Activated naive CD8-positive, alpha-beta T cell treated with anti-CD3 and anti-CD28 coated beads, Interleukin-2, amount 50 U/mL, for 16 hours (primary cell): Measurements from ENCODE around the gene KCNAB2.

Experiments
- DNase-seq: peaks from one replicate; pipeline ENCODE4 v3.0.0-alpha.2; 2020; ENCODE audit warnings: low read depth, low spot score

The KCNAB2 gene

GRCh38 chr1:6045561-6045960 lies at the start of gene KCNAB2:
KCNAB2 (plus strand) TSS chr1:6045888; CDS start chr1:6051537, 5,649 bp downstream.
- DNase-seq: no peak

DNA sequence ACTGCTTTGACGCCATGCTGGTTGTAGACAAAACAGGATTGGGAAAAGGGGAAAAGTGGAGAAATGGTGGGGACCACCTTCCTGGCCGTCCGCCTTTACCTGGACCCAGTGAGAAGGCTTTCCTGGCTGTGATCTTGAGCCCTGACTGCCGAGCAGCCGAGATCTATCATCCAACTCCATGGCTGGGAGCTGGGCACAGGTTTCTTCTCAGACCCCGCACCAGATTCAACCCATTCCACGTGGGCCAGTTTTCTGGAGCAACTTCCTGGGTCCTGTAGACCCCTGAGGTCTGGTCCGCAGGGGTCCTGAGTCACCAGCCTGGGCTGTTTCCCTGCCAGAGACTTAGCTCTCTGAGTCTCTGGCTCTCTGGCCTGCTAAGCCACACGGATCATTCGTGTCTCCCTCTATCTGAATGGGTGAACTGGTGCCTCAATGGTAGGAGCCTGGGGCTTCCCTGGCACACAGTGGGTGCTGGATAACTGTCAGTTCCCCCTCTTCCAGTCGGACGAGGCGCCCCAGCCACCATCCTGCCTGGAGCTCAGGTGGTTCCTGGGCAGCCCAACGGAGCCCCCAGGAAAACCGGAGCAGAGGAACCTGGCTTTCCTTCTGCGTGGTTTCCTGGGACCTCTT lies 48.9 kb upstream of the KCNAB2 start:
- no peak for DNase-seq

GRCh38 chr1:5997316-5997715 lies 48.4 kb upstream of the KCNAB2 start:
- no peak for DNase-seq

- no peak for DNase-seq
Observed at GRCh38 chr1:5998051-5998905, 47.4 kb upstream of the KCNAB2 start.

DNA sequence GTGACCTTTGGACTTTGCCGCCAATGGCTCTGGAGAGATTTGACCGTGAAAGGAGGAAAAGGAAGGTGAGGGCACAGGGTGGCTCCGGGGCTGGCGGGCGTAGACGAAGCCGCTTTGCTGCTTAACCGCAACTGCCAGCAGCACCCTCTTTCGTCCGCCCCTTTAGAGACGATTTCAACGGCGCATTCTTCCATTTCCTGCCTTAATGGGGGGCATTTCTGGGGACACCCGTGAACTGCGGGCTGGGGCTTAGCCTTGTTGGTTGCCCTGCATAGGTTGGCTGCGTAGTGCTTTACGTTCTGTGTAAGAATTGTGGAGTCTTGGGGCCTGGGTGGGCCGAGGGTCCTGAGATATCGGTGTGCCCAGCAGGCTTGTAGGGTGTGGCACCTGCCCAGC lies 46.8 kb upstream of the KCNAB2 start:
- no peak for DNase-seq

DNA sequence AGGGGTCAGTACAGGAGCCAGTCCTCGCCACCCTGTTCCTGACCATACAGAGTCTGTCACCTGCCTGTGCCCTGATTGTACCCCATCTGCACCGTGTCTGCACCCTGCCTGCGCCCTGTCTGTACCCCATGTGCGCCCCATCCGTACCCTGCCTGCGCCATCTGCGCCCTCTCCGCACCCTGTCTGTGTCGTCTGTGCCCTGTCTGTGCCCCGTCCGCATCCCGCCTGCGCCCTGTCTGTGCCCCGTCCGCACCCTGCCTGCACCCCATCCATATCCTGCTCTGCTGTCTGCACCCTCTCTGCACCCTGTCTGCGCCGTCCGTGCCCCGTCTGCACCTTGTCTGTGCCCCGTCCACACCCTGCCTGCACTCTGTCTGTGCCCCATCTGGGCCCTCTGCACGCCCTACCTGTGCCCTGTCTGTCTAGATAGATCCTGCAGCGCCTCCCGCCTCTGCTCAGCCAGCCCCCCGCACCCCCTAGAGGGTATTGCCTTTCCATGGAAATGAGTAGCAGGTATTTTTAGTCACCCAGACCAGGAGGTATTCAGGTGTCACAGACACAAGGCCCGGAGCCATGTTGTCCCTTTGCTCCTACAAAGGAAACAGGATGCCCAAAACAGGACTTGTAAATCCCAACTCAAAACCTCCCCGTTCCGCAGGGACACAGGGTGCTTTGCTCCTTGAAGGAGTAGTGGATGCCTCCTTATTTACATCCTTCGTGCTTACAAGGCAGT lies 45.8 kb upstream of the KCNAB2 start:
- no peak for DNase-seq

GRCh38 chr1:6000444-6001288 lies 45.0 kb upstream of the KCNAB2 start:
- DNase-seq: no peak

- DNase-seq: no peak
Observed at GRCh38 chr1:6001992-6002576, 43.6 kb upstream of the KCNAB2 start.

GRCh38 chr1:6002714-6003501 lies 42.8 kb upstream of the KCNAB2 start:
- no peak for DNase-seq

- DNase-seq: no peak
Observed at GRCh38 chr1:6003568-6004411, 41.9 kb upstream of the KCNAB2 start.

DNA sequence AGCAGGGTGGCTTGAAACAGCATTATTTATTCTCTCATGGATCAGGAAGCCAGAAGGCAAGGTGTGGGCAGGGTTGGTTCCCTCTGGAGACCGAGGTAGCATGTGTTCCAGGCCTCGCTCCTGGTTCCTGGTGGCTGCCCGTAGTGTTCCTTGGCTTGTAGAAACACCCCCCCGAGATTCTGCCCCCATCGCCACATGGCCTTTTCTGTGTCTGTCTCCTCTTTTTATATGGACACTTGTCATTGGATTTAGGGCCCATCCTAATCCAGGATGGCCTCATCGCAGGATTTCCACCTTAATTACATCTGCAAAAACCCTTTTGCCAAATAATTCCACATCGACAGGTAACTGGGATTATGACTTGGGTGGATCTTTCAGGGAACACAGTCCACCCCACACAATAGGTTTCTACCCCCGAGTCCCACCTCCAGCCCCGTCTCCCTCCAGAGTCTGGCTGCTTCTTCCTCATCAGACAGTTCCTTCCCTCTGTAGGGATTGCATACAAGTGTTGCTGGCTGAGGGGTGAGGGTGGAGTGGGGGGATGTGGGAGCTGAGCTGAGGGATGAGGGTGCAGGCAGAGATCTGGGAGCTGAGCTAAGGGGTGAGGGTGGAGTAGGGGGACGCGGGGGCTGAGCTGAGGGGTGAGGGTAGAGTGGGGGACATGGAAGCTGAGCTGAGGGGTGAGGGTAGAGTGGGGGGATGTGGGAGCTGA lies 41.1 kb upstream of the KCNAB2 start:
- no peak for DNase-seq

- no peak for DNase-seq
Observed at GRCh38 chr1:6005276-6005917, 40.3 kb upstream of the KCNAB2 start.

- DNase-seq: no peak
Observed at GRCh38 chr1:6006882-6007281, 38.8 kb upstream of the KCNAB2 start.

- DNase-seq: no peak
Observed at GRCh38 chr1:6007318-6008083, 38.2 kb upstream of the KCNAB2 start.

DNA sequence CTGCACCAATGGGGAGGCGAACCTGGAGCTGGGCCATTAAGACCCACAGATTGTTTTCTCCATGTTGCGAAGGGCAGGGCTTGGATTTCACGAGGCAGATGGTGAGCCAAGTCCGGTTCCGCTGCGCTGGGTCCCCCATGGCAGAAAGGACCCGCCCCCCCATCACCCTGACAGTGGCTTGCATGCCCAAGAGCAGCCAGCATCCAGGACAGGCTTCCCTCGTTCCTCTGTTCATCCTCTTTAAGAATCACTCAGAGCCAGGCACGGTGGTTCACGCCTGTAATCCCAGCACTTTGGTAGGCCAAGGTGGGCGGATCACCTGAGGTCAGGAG lies 37.6 kb upstream of the KCNAB2 start:
- DNase-seq: no peak

- DNase-seq: no peak
Observed at GRCh38 chr1:6008696-6009095, 37.0 kb upstream of the KCNAB2 start.

- DNase-seq: no peak
Observed at GRCh38 chr1:6009120-6010040, 36.3 kb upstream of the KCNAB2 start.
